Astrocyte of the spinal cord (primary cell): ENCODE measurements around the gene TSC1.

ENCODE experiments used
- DNase-seq: peaks from one replicate; pipeline ENCODE4 v3.0.0; 2011; ENCODE audit warnings: low read depth, low spot score
- H3K4me3 ChIP-seq: 2 replicates; pipeline ENCODE4 v1.5.1; 2011; ENCODE audit warnings: low read depth, mild to moderate bottlenecking, low read length, moderate library complexity
- in situ Hi-C: cut with HindIII; loops from 2 replicates; pipeline ENCODE4 v1.10.0; 2017; ENCODE audit warnings: low sequenced_read_pairs
- TF ChIP-seq, protein P1 (sequence below): IDR thresholded peaks from 2 replicates; pipeline ENCODE4 v1.5.1; 2012; ENCODE audit warnings: low read depth, mild to moderate bottlenecking, low read length, inconsistent platforms

Gene TSC1

DNA sequence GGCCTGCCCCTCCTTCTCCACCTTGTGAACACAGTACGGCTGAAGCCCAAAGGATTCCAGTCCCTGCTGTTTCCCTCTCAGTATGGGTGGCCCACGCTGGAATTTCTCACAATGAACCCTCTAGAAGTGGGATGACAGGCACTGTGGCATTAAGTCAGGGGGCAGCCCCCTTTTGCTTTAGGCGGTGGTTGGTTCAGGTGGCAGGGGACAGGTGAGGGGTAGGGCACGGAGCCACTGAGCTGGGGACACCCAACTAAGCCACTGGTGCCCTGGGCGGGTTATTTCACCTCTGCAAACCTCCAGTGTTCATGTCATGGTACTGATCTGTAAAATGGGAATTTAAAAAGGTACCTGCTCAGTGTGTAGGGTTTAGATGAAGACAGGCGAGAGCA lies 58.1 kb downstream of the TSC1 start:
- TF ChIP-seq, protein P1, sequence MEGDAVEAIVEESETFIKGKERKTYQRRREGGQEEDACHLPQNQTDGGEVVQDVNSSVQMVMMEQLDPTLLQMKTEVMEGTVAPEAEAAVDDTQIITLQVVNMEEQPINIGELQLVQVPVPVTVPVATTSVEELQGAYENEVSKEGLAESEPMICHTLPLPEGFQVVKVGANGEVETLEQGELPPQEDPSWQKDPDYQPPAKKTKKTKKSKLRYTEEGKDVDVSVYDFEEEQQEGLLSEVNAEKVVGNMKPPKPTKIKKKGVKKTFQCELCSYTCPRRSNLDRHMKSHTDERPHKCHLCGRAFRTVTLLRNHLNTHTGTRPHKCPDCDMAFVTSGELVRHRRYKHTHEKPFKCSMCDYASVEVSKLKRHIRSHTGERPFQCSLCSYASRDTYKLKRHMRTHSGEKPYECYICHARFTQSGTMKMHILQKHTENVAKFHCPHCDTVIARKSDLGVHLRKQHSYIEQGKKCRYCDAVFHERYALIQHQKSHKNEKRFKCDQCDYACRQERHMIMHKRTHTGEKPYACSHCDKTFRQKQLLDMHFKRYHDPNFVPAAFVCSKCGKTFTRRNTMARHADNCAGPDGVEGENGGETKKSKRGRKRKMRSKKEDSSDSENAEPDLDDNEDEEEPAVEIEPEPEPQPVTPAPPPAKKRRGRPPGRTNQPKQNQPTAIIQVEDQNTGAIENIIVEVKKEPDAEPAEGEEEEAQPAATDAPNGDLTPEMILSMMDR: no peak

DNA sequence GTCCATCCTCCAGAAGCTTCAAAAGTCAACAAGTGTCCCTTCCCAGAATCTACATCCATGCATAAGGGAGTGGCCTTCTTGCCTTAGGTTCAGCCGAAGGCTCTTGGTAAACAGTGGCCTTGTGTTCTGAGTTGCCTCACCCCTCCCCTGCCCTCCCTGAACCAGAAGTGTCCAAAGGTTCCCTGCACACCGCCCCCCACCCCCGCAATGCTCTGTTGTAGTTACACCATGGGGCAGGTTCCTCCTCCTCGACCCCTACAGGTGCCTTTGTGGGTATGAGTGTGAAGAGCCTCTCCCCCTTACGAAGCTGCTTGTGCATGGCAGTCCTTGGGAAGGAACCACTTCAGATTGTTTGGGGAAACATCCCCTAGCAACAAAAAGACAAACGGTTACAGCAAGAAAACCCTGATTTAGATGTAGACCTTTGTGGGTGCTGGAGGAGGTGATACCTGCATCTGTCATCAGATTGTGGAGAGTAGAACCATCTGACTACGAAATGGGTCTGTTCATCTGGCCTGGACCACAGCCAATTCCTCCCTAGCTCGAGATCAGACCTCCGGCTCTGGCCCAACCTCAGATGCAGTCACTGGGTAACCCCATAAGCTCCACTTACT lies 58.6 kb downstream of the TSC1 start:
- H3K4me3 ChIP-seq: no peak overlapping the region
- TF ChIP-seq, protein P1: no peak
- in situ Hi-C loops: no loop called here
- no peak for DNase-seq

More for the DNA sequence above, 58.1 kb downstream of the TSC1 start:
- H3K4me3 ChIP-seq: no peak overlapping the region
- DNase-seq: no peak
- in situ Hi-C loops: no loop called here

DNA sequence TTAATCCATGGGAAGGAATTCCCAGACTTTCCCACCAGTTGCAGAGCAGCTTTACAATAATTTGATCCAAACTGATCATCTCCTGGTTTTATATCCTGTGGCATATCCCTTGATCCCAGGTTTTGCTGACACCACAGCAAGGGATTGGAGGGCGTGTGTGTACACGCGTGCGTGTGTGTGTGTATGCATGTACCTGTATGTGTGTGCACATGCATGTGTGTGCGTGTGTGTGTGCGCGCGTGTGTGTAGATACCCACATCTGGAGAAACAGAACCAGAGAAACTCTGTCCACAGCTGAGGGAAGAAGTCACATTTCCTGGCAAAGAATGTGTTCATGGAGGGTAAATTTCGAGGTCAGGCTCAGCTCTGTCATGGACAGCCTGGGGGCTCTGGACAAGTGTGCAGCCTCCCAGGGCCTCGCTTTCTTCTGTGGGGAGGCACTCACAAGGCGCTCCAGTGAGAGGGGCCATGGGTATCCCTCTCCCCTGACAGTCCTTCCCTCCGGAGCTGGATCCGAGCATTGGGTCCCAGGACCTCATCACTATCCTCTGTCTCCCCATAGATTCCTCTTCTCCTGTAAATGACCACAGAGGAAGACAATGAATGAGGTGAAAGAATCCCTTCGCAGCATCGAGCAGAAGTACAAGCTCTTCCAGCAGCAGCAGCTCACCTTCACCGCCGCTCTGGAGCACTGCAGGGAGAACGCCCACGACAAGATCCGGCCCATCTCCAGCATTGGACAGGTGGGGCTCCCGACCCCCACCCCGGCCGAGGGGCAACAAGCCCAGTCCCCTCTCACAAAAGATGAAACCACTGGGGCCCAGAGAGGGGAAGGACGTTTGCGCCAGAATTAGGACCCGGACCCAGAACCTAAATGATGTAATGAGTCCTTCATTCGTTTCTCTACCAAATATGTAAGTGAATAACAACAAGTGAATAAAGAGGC lies 60.8 kb downstream of the TSC1 start:
- DNase-seq: no peak
- no peak overlapping the region for H3K4me3 ChIP-seq
- in situ Hi-C loops: no loop called here
- TF ChIP-seq, protein P1: no peak

DNA sequence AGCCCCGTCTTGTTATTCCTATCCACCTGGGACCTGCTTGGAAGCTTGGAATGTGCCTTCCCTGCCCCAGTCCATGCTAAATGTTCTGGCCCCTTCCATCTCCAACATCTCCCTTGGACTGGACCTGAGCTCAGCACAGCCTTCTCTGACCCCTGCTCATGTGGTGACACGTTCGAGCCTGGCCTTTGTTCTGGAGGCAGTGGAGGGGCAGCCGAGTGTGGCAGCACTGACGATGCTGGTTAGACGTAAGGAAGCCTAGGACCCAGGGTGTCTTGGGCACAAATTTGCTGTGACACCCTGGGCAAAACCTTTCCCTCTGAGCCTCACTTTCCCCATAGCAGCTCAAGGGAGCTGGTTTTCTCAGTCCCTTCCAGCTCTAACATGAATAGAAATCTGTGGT lies 61.8 kb downstream of the TSC1 start:
- TF ChIP-seq, protein P1: no peak
- no peak for DNase-seq
- in situ Hi-C loops: no loop called here
- no peak overlapping the region for H3K4me3 ChIP-seq

DNA sequence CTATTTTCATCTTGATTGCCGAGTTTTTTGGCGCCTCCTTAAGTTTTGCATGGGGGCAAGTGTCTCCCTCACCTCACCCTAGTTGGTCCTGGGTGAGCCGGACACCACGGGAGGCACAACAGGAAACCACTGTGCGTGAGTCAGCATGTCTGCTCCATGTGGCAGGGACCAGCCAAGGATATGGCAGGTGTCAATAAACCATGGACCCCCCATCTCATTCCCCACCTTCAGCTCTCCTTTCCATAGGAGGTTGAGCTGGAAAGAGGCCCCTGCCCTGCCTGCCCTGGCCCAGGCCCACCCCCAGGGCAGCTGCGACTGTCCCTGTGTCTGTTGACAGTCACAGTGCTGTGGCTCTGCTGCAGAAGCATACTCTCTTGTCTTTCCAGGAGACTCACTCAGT lies 62.6 kb downstream of the TSC1 start:
- TF ChIP-seq, protein P1: no peak
- no peak overlapping the region for H3K4me3 ChIP-seq
- in situ Hi-C loops: no loop called here
- DNase-seq: no peak

DNA sequence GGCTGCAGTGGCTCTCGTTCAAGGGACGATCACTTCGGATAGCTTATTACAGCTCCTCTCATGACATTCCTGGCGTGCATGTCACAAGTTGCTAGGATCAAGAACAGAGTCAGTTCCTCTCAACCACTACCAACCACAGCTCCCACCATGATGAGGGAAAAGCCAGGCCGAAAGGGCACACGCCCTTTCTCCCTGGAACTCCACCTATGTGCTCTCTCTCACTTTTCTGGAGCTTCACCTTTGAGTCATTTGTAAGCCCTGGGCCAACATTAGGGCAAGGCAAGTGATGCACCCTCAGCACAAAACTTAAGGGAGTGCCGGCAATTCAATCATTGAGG lies 64.1 kb downstream of the TSC1 start:
- in situ Hi-C loops: no loop called here
- no peak overlapping the region for H3K4me3 ChIP-seq
- TF ChIP-seq, protein P1: no peak
- no peak for DNase-seq
